Breast epithelium (tissue), 3 donors: ENCODE data around the gene MIGA1.

ENCODE experiments used
- CTCF ChIP-seq, 3 donors: fragments of 450-650 bp; IDR thresholded peaks; one replicate each; pipeline ENCODE4 v1.5.1; 2016 to 2017; ENCODE audit warnings: antibody characterized with exemption in 3 of 3, mild to moderate bottlenecking in 3 of 3, moderate library complexity in 3 of 3
- POLR2A ChIP-seq: fragments of 450-650 bp; IDR thresholded peaks from one replicate; pipeline ENCODE4 v1.6.1; 2016; ENCODE audit warnings: antibody characterized with exemption, mild to moderate bottlenecking, moderate library complexity
- POLR2AphosphoS5 ChIP-seq, 3 donors: sonication (generic); formaldehyde crosslinking; IDR thresholded peaks; one replicate each; pipeline ENCODE4 v1.6.1; 2017; ENCODE audit warnings: antibody characterized with exemption in 3 of 3

GRCh38 chr1:77876884-77877283 lies 97.4 kb downstream of the MIGA1 start:
- TF ChIP-seq POLR2A (no peak), CTCF (IDR thresholded peaks at IDR 0.05) (no peak), POLR2AphosphoS5 (IDR thresholded peaks at IDR 0.05) (no peak)
